ENCODE measurements around the gene RAD51B.
A peak's percentile ranks its signal among the peaks of the same experiment; 100 is the strongest.

RAD51B gene

GRCh38 chr14:68439676-68440075, 620.1 kb downstream of the RAD51B start:
- DNase-seq (ENCODE audit: low spot score), result no peak

- DNase-seq (ENCODE audit: low spot score), result no peak
Observed at GRCh38 chr14:68440820-68441219, 621.2 kb downstream of the RAD51B start.

- DNase-seq (ENCODE audit: low spot score), result no peak
Observed at GRCh38 chr14:68441542-68441941, 622.0 kb downstream of the RAD51B start.

- no peak for DNase-seq (ENCODE audit: low spot score)
Observed at GRCh38 chr14:68442828-68443629, 623.5 kb downstream of the RAD51B start.

GRCh38 chr14:68444449-68445168, 625.0 kb downstream of the RAD51B start:
- DNase-seq (ENCODE audit: low spot score), result no peak

- DNase-seq (ENCODE audit: low spot score), result no peak
Observed at GRCh38 chr14:68446243-68447040, 626.9 kb downstream of the RAD51B start.

- no peak for DNase-seq (ENCODE audit: low spot score)
Observed at GRCh38 chr14:68447581-68448251, 628.1 kb downstream of the RAD51B start.

GRCh38 chr14:68448252-68448902, 628.8 kb downstream of the RAD51B start:
- no peak for DNase-seq (ENCODE audit: low spot score)

- DNase-seq (ENCODE audit: low spot score), result no peak
Observed at GRCh38 chr14:68449561-68450181, 630.1 kb downstream of the RAD51B start.

GRCh38 chr14:68450391-68451120, 631.0 kb downstream of the RAD51B start:
- DNase-seq (ENCODE audit: low spot score), result no peak

GRCh38 chr14:68451696-68452373, 632.3 kb downstream of the RAD51B start:
- DNase-seq (ENCODE audit: low spot score), result no peak

GRCh38 chr14:68458253-68458652, 638.7 kb downstream of the RAD51B start:
- DNase-seq (ENCODE audit: low spot score), result no peak

GRCh38 chr14:68458840-68459469, 639.4 kb downstream of the RAD51B start:
- DNase-seq (ENCODE audit: low spot score), result peak; percentile 38

- no peak for DNase-seq (ENCODE audit: low spot score)
Observed at GRCh38 chr14:68459480-68460136, 640.0 kb downstream of the RAD51B start.

GRCh38 chr14:68460541-68460940, 641.0 kb downstream of the RAD51B start:
- DNase-seq (ENCODE audit: low spot score), result no peak

- DNase-seq (ENCODE audit: low spot score), result no peak
Observed at GRCh38 chr14:68461086-68461485, 641.5 kb downstream of the RAD51B start.

GRCh38 chr14:68462683-68463082, 643.1 kb downstream of the RAD51B start:
- no peak for DNase-seq (ENCODE audit: low spot score)

GRCh38 chr14:68463299-68463698, 643.7 kb downstream of the RAD51B start:
- DNase-seq (ENCODE audit: low spot score), result no peak

Measured in hepatic stellate cell (primary cell).